RKO (cell line): ENCODE data around the gene ENKD1.
A peak's percentile ranks its signal among the peaks of the same experiment; 100 is the strongest.

ENCODE experiments used
- DNase-seq: peaks from one replicate; pipeline ENCODE4 v3.0.0-alpha.2; 2016; ENCODE audit warnings: low spot score

Gene ENKD1

GRCh38 chr16:67662653-67663010 is 3.9 kb downstream of the ENKD1 start:
- DNase-seq = no peak

GRCh38 chr16:67661886-67662652 is 4.5 kb downstream of the ENKD1 start:
- no peak for DNase-seq

GRCh38 chr16:67661101-67661761 is 5.3 kb downstream of the ENKD1 start:
- peak; percentile 35 for DNase-seq

GRCh38 chr16:67660564-67661028 is 6.0 kb downstream of the ENKD1 start, which contains the start of gene PARD6A:
Gene PARD6A (plus strand): TSS chr16:67660960. CDS start chr16:67661039, 79 bp downstream.
- peak; percentile 98 for DNase-seq

GRCh38 chr16:67659675-67660563 is 6.6 kb downstream of the ENKD1 start, which contains the start of gene ACD:
Gene ACD (minus strand): TSS chr16:67660260. CDS start chr16:67660220, 40 bp downstream.
- peak; percentile 91 for DNase-seq

GRCh38 chr16:67658849-67659674 is 7.5 kb downstream of the ENKD1 start:
- DNase-seq = peak; percentile 34

- DNase-seq = no peak
Observed at GRCh38 chr16:67657751-67658518, 8.6 kb downstream of the ENKD1 start.

- no peak for DNase-seq
Observed at GRCh38 chr16:67657017-67657608, 9.4 kb downstream of the ENKD1 start.

- no peak for DNase-seq
Observed at GRCh38 chr16:67656344-67657016, 10.1 kb downstream of the ENKD1 start.

GRCh38 chr16:67655363-67655762 is 11.2 kb downstream of the ENKD1 start:
- no peak for DNase-seq

GRCh38 chr16:67654403-67654911 is 12.1 kb downstream of the ENKD1 start:
- DNase-seq = no peak

- DNase-seq = no peak
Observed at GRCh38 chr16:67653789-67654402, 12.7 kb downstream of the ENKD1 start.

- no peak for DNase-seq
Observed at GRCh38 chr16:67653128-67653788, 13.3 kb downstream of the ENKD1 start.

GRCh38 chr16:67652578-67653127 is 13.9 kb downstream of the ENKD1 start:
- DNase-seq = no peak

- DNase-seq = no peak
Observed at GRCh38 chr16:67651847-67652246, 14.7 kb downstream of the ENKD1 start.

GRCh38 chr16:67651039-67651438 is 15.5 kb downstream of the ENKD1 start:
- no peak for DNase-seq

GRCh38 chr16:67650023-67650422 is 16.5 kb downstream of the ENKD1 start:
- no peak for DNase-seq

GRCh38 chr16:67649494-67649931 is 17.0 kb downstream of the ENKD1 start:
- DNase-seq = no peak
